Measurements from ENCODE around the gene RAB3C.
A peak's percentile ranks its signal among the peaks of the same experiment; 100 is the strongest.

RAB3C gene

GRCh38 chr5:58737671-58738070 is 154.8 kb downstream of the RAB3C start:
- DNase-seq, result no peak

GRCh38 chr5:58738336-58738735 is 155.5 kb downstream of the RAB3C start:
- no peak for DNase-seq

- no peak for DNase-seq
Observed at GRCh38 chr5:58739051-58739450, 156.2 kb downstream of the RAB3C start.

- DNase-seq, result no peak
Observed at GRCh38 chr5:58740956-58741355, 158.1 kb downstream of the RAB3C start.

GRCh38 chr5:58745350-58745749 is 162.5 kb downstream of the RAB3C start:
- no peak for DNase-seq

- no peak for DNase-seq
Observed at GRCh38 chr5:58746321-58746720, 163.4 kb downstream of the RAB3C start.

GRCh38 chr5:58750036-58750435 is 167.2 kb downstream of the RAB3C start:
- DNase-seq, result no peak

GRCh38 chr5:58751222-58751837 is 168.5 kb downstream of the RAB3C start:
- peak; percentile 8 for DNase-seq

GRCh38 chr5:58752104-58752503 is 169.2 kb downstream of the RAB3C start:
- DNase-seq, result no peak

GRCh38 chr5:58753446-58753845 is 170.6 kb downstream of the RAB3C start:
- DNase-seq, result no peak

GRCh38 chr5:58754250-58754649 is 171.4 kb downstream of the RAB3C start:
- no peak for DNase-seq

- DNase-seq, result no peak
Observed at GRCh38 chr5:58755397-58755796, 172.5 kb downstream of the RAB3C start.

- no peak for DNase-seq
Observed at GRCh38 chr5:58759745-58760144, 176.9 kb downstream of the RAB3C start.

- DNase-seq, result no peak
Observed at GRCh38 chr5:58760222-58760621, 177.3 kb downstream of the RAB3C start.

GRCh38 chr5:58761407-58761806 is 178.5 kb downstream of the RAB3C start:
- DNase-seq, result no peak

- no peak for DNase-seq
Observed at GRCh38 chr5:58763390-58763789, 180.5 kb downstream of the RAB3C start.

- no peak for DNase-seq
Observed at GRCh38 chr5:58764199-58764598, 181.3 kb downstream of the RAB3C start.

GRCh38 chr5:58765058-58765457 is 182.2 kb downstream of the RAB3C start:
- DNase-seq, result no peak

- DNase-seq, result no peak
Observed at GRCh38 chr5:58767104-58767503, 184.2 kb downstream of the RAB3C start.

GRCh38 chr5:58770136-58770535 is 187.3 kb downstream of the RAB3C start:
- DNase-seq, result no peak

- DNase-seq, result no peak
Observed at GRCh38 chr5:58771796-58772195, 188.9 kb downstream of the RAB3C start.

GRCh38 chr5:58773744-58774441 is 191.0 kb downstream of the RAB3C start:
- DNase-seq, result no peak

- no peak for DNase-seq
Observed at GRCh38 chr5:58774937-58775336, 192.1 kb downstream of the RAB3C start.

GRCh38 chr5:58775701-58776262 is 192.9 kb downstream of the RAB3C start:
- no peak for DNase-seq

GRCh38 chr5:58776559-58776958 is 193.7 kb downstream of the RAB3C start:
- DNase-seq, result no peak

Measured in stimulated activated CD4-positive, alpha-beta T cell treated with anti-CD3 and anti-CD28 coated beads, Interleukin-4, amount 100 ng/mL, for 24 hours (primary cell).